ENCODE data around the gene MIOS.

DNA sequence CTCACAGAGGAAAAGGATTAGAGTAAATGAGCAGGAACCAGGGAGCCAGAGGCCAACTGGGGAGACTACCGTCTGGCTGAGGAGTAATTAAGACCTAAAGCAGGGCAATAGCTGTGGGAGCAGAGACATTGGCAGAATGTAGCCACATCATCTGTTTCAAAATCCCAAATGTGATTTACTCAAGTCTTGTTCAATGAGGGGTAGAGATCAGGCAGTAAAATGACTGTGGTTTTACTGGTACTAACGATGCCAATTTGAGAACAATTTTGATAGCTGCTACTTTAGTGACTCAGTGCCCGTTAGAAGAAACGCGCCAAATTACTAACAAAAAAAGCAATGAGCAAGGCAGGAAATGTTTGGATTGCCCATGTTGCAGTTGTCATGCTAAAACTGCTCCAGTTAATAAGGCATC is 12.7 kb upstream of the MIOS start:
- TF ChIP-seq POLR2A (IDR thresholded peaks at IDR 0.05; ENCODE audit: borderline replicate concordance, extremely low read depth, insufficient read depth, insufficient read length) = no peak
- no peak for TF ChIP-seq EZH2phosphoT487 (IDR thresholded peaks at IDR 0.05; ENCODE audit: borderline replicate concordance)
- TF ChIP-seq, protein P1, sequence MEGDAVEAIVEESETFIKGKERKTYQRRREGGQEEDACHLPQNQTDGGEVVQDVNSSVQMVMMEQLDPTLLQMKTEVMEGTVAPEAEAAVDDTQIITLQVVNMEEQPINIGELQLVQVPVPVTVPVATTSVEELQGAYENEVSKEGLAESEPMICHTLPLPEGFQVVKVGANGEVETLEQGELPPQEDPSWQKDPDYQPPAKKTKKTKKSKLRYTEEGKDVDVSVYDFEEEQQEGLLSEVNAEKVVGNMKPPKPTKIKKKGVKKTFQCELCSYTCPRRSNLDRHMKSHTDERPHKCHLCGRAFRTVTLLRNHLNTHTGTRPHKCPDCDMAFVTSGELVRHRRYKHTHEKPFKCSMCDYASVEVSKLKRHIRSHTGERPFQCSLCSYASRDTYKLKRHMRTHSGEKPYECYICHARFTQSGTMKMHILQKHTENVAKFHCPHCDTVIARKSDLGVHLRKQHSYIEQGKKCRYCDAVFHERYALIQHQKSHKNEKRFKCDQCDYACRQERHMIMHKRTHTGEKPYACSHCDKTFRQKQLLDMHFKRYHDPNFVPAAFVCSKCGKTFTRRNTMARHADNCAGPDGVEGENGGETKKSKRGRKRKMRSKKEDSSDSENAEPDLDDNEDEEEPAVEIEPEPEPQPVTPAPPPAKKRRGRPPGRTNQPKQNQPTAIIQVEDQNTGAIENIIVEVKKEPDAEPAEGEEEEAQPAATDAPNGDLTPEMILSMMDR (IDR thresholded peaks at IDR 0.05 in 2 of 3, conservative IDR thresholded peaks at IDR 0.05 in 1 of 3; ENCODE audit: borderline replicate concordance in 1 of 3, insufficient read depth in 1 of 3, low read depth in 2 of 3, low read length in 2 of 3) = no peak
- TF ChIP-seq POLR2AphosphoS5 (IDR thresholded peaks at IDR 0.05; ENCODE audit: low read depth, low read length) = no peak
- TF ChIP-seq JUND (IDR thresholded peaks at IDR 0.05) = no peak
